Measurements from ENCODE around the gene HNRNPL.

GRCh38 chr19:38848299-38849146 is 1.3 kb downstream of the HNRNPL start:
- TF ChIP-seq CTCF (IDR thresholded peaks at IDR 0.05): no peak
- TF ChIP-seq POLR2A (IDR thresholded peaks at IDR 0.05): no peak
- TF ChIP-seq POLR2AphosphoS5 (IDR thresholded peaks at IDR 0.05; ENCODE audit: insufficient read depth in 1 of 2, low read depth in 1 of 2): no peak
